Measurements from ENCODE around the gene CACNA2D2.

GRCh38 chr3:50410608-50411139 is 92.8 kb downstream of the CACNA2D2 start:
- TF ChIP-seq CTCF (IDR thresholded peaks at IDR 0.05; ENCODE audit: poor library complexity) (no peak), EZH2 (IDR thresholded peaks at IDR 0.05; ENCODE audit: borderline replicate concordance) (no peak)
